Hair follicle dermal papilla cell (primary cell): ENCODE measurements around the gene PPP2R3B. TPM values are rescaled to one million over a fixed set of nuclear protein-coding genes. Genes with fewer than 3 reads are reported as not detected.

Experiments
- small RNA-seq: library from RNA; depleted of rRNA; stranded (forward); fragments of <200 nt; gene quantifications from one replicate; pipeline ENCODE3, GENCODE V24; 2012
- total RNA-seq: library from RNA; depleted of rRNA; stranded (reverse); fragments of >200 nt; gene quantifications from 2 replicates; pipeline ENCODE4 v1.2.3, GENCODE V29; 2012

PPP2R3B gene
- total RNA-seq, result 8.9 and 12.4 TPM in 2 replicates

GRCh38 chrX:386768-387575 is at the start of gene PPP2R3B:
Gene PPP2R3B (minus strand): TSS chrX:386907. CDS start chrX:386691, 216 bp downstream.

DNA sequence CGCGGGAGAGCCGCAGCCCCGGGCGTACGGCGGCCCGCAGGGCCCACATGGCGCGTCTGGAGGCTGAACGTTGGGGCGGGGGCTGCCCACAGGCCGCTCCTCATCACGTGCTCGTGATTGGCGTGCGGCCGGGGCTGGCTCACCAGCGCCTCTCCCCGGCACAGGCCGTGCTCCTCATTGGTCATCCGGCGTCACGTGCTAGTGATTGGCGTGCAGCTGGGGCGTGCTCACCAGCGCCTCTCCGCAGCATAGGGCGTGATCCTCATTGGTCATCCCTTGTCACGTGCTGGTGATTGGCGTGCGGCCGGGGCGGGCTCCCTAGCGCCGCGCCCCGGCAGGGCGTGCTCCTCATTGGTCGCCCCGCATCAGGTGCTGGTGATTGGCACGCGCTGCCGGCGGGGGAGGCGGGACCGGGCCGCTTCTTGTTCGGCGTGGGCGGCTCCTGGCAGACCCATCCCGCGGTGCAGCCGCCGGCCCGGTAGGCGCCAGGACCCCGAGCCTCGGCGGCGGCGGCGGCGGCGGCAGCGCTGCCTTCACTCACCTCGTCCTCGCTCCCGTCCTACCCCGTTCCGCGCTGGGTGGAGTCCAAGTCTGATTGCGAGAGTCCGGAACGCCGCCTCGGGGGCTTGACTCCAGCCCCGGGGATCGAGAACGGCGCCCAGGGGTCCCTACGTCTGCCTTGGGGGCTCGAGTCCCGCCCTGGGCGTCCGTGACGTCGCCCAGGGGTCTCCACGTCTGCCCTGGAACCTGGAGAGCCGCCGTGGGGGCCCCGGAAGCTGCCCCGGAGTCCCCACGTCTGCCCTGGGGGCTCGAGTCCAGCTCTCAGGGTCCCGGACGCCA is 67.7 kb downstream of the PPP2R3B start, which contains the start of gene GTPBP6:
GTPBP6 (minus strand) TSS at position 58 of the 840 bp plus-strand sequence; CDS start at position 49, 9 bp downstream.

Small RNA genes within 50 kb of the gene (small RNA-seq; reads per million reads assigned to genes)
- gene RF00017, result not detected

Other genes starting within 250 kb of the PPP2R3B start
- 8.4 and 11.8 TPM in 2 replicates for gene PLCXD1, start 105.5 kb downstream of the PPP2R3B start, total RNA-seq
- gene GTPBP6, start 68.1 kb downstream of the PPP2R3B start, total RNA-seq, result 39.1 and 44.2 TPM in 2 replicates
- not detected in 2 replicates for gene SHOX, start 243.9 kb upstream of the PPP2R3B start, total RNA-seq